Endothelial cell of umbilical vein (primary cell): ENCODE data around the gene CCM2. TPM values are rescaled to one million over a fixed set of nuclear protein-coding genes. Genes with fewer than 3 reads are reported as not detected.

ENCODE experiments used
- BruUV-seq: library from RNA; stranded (reverse); fragments of 400-500 nt; replicated peaks from 2 replicates; lab custom pipeline; 2021; lab: Mats Ljungman, UMichigan
- CTCF ChIA-PET: fragments of 300-600, 350-600 bp; sonication (Branson Sonifier 250); formaldehyde crosslinking; loops from one replicate; lab custom pipeline; 2021; ENCODE audit warnings: antibody characterized with exemption, inconsistent platforms; lab: Charles Lee
- POLR2A ChIA-PET: fragments of 300-600, 350-600 bp; sonication (Branson Sonifier 250); formaldehyde crosslinking; loops from one replicate; lab custom pipeline; 2021; ENCODE audit warnings: antibody characterized with exemption, inconsistent platforms; lab: Charles Lee
- DNase-seq: peaks from one replicate; pipeline ENCODE4 v3.0.0-alpha.2; 2011; ENCODE audit warnings: low read depth, low spot score
- FAIRE-seq: peaks from 2 replicates; lab custom pipeline; 2011; peaks lifted over from hg19 to GRCh38; lab: Jason Lieb, UNC
- H2AFZ ChIP-seq: 2 replicates; pipeline ENCODE4 v1.6.0; 2012; ENCODE audit warnings: low read depth, low read length, control low read depth, inconsistent platforms
- H3K27ac ChIP-seq: 2 replicates; pipeline ENCODE4 v1.5.1; 2011; ENCODE audit warnings: low read depth, mild to moderate bottlenecking, control low read depth, low read length, moderate library complexity; ENCODE audit not compliant: insufficient read depth
- H3K27me3 ChIP-seq, 2 experiments: 2 replicates each; pipeline versions ENCODE4 v1.6.0 to v1.6.1; 2011; ENCODE audit warnings: low read length in 2 of 2, mixed read lengths in 1 of 2; ENCODE audit not compliant: control insufficient read depth in 2 of 2, insufficient read depth in 2 of 2
- H3K36me3 ChIP-seq, 2 experiments: 2 replicates in 1 of 2; 3 replicates in 1 of 2; pipeline ENCODE4 v1.5.1; 2011; ENCODE audit warnings: low read length in 2 of 2, mild to moderate bottlenecking in 1 of 2, moderate library complexity in 1 of 2; ENCODE audit not compliant: control insufficient read depth in 2 of 2, insufficient read depth in 2 of 2; ENCODE audit errors: extremely low read depth in 1 of 2
- H3K4me1 ChIP-seq: 3 replicates; pipeline ENCODE4 v1.5.1; 2011; ENCODE audit warnings: mild to moderate bottlenecking, low read length; ENCODE audit not compliant: control insufficient read depth, insufficient read depth; ENCODE audit errors: extremely low read depth
- H3K4me2 ChIP-seq: 2 replicates; pipeline ENCODE4 v1.6.1; 2011; ENCODE audit warnings: low read length, control low read depth, mixed read lengths; ENCODE audit not compliant: insufficient read depth
- H3K4me3 ChIP-seq, 3 experiments: fragments of 200-600 bp in 1 of 3; sonication (generic), shearing (Covaris generic) in 1 of 3; replicated peaks in 1 of 3; 2 replicates each; pipeline ENCODE4 v1.5.1; 2011 to 2016; ENCODE audit warnings: control low read depth in 3 of 3, low read length in 3 of 3, mild to moderate bottlenecking in 2 of 3, inconsistent platforms in 1 of 3, low read depth in 1 of 3, moderate library complexity in 1 of 3; ENCODE audit not compliant: insufficient read depth in 1 of 3
- H3K79me2 ChIP-seq: 2 replicates; pipeline ENCODE4 v1.6.0; 2012; ENCODE audit warnings: low read length, inconsistent platforms; ENCODE audit not compliant: control insufficient read depth, insufficient read depth
- H3K9ac ChIP-seq: replicated peaks from 2 replicates; pipeline ENCODE3; 2011; ENCODE audit warnings: low read length, control low read depth; ENCODE audit not compliant: insufficient read depth; ENCODE audit errors: extremely low read depth
- H3K9me1 ChIP-seq: replicated peaks from 3 replicates; pipeline ENCODE4 v1.6.0; 2011; ENCODE audit warnings: mild to moderate bottlenecking, low read length; ENCODE audit not compliant: control insufficient read depth, insufficient read depth; ENCODE audit errors: extremely low read depth
- H3K9me3 ChIP-seq: replicated peaks from 2 replicates; pipeline ENCODE4 v1.5.1; 2012; ENCODE audit warnings: low read length, inconsistent platforms; ENCODE audit not compliant: control insufficient read depth, insufficient read depth
- H4K20me1 ChIP-seq: replicated peaks from 2 replicates; pipeline ENCODE3; 2011; ENCODE audit warnings: mild to moderate bottlenecking, low read length; ENCODE audit not compliant: control insufficient read depth, insufficient read depth; ENCODE audit errors: extremely low read depth
- CTCF ChIP-seq, 2 donors: IDR thresholded peaks; 1 replicate in 1 of 2; 2 replicates in 1 of 2; pipeline ENCODE4 v1.5.1; 2011; ENCODE audit warnings: low read length in 2 of 2, mild to moderate bottlenecking in 2 of 2, moderate library complexity in 2 of 2, control low read depth in 1 of 2, inconsistent platforms in 1 of 2, low read depth in 1 of 2; ENCODE audit not compliant: insufficient read depth in 1 of 2; ENCODE audit errors: extremely low read depth in 1 of 2
- EZH2 ChIP-seq: IDR thresholded peaks from 2 replicates; pipeline ENCODE4 v1.6.1; 2012; ENCODE audit warnings: borderline replicate concordance, low read depth, mild to moderate bottlenecking, moderate library complexity, low read length, inconsistent platforms; ENCODE audit not compliant: severe bottlenecking
- FOS ChIP-seq: IDR thresholded peaks from 2 replicates; pipeline ENCODE4 v1.6.1; 2011; ENCODE audit warnings: mild to moderate bottlenecking, low read length, moderate library complexity, borderline replicate concordance; ENCODE audit not compliant: insufficient read depth
- GATA2 ChIP-seq: IDR thresholded peaks from 2 replicates; pipeline ENCODE4 v1.7.0; 2011; ENCODE audit warnings: low read depth, mild to moderate bottlenecking, moderate library complexity, mixed read lengths, low read length; ENCODE audit not compliant: insufficient read length, insufficient read depth
- JUN ChIP-seq: IDR thresholded peaks from 2 replicates; pipeline ENCODE4 v1.6.1; 2011; ENCODE audit warnings: borderline replicate concordance, low read depth; ENCODE audit not compliant: insufficient read length, insufficient read depth
- MAX ChIP-seq: IDR thresholded peaks from 2 replicates; pipeline ENCODE4 v1.6.1; 2011; ENCODE audit not compliant: insufficient read depth, insufficient read length
- MYC ChIP-seq: IDR thresholded peaks from one replicate; pipeline ENCODE4 v1.6.1; 2011; ENCODE audit warnings: mild to moderate bottlenecking, low read depth, low read length
- POLR2A ChIP-seq: IDR thresholded peaks from 2 replicates; pipeline ENCODE4 v1.6.1; 2012; ENCODE audit warnings: low read depth, mild to moderate bottlenecking, control low read depth, low read length
- POLR2AphosphoS5 ChIP-seq: IDR thresholded peaks from 2 replicates; pipeline ENCODE4 v1.6.1; 2012; ENCODE audit warnings: low read depth, mild to moderate bottlenecking, control low read depth, low read length, moderate library complexity; ENCODE audit not compliant: insufficient read depth
- dilution Hi-C: fragments of 300-500 bp; cut with MboI; formaldehyde crosslinking; loops from one replicate; pipeline ENCODE4 v1.15.0; 2019; ENCODE audit warnings: low sequenced_read_pairs; ENCODE audit not compliant: extremely low pct_ligation_motif_present
- intact Hi-C: fragments of 100-400 bp; cut with micrococcal nuclease; formaldehyde crosslinking; loops from one replicate; pipeline ENCODE4 v1.10.0; 2022
- polyA plus RNA-seq, 4 experiments: library from polyadenylated mRNA; depleted of rRNA in 3 of 4; stranded (reverse) in 3 of 4; unstranded in 1 of 4; fragments of >200 nt; gene quantifications; 2 replicates each; pipeline versions ENCODE4 v1.2.1 to v1.2.3, GENCODE V29; 2011 to 2012; ENCODE audit warnings: missing spikeins in 1 of 4
- total RNA-seq: library from RNA; stranded (reverse); gene quantifications from 2 replicates; pipeline ENCODE4 v1.2.3, GENCODE V29; 2021

Gene CCM2
- total and polyA plus RNA-seq, 2 donors (not counting 3 experiments of a cell fraction or from before 2014, with no cell fraction given): 66.1 to 70.4 TPM

GRCh38 chr7:45078125-45078681 is 78.2 kb downstream of the CCM2 start:
- Histone ChIP-seq H3K4me2 (no peak overlapping the region), H3K27me3 (no peaks in the 10 kb centered on the region), H3K4me1 (no peaks in the 10 kb centered on the region), H3K36me3 (peaks cover 4 to 33% of the 10 kb centered on the region in 2 experiments), H4K20me1 (no peaks in the 10 kb centered on the region), H3K9ac (no peak overlapping the region), H2AFZ (no peak overlapping the region), H3K79me2 (no peaks in the 10 kb centered on the region), H3K4me3 (no peak overlapping the region), H3K9me1 (no peaks in the 10 kb centered on the region), H3K9me3 (no peaks in the 10 kb centered on the region), H3K27ac (no peak overlapping the region)
- ChIA-PET POLR2A (no interaction called here), CTCF (no interaction called here)
- intact Hi-C loops: loop anchor here (5.0 kb wide), 1 partner anchor 106 kb away; no protein-coding TSS in a partner anchor
- no peak for DNase-seq
- TF ChIP-seq MAX: no peak
- no peak for TF ChIP-seq GATA2
- no TSS peak for BruUV-seq
- no peak for FAIRE-seq
- dilution Hi-C loops: no loop called here

- no peaks in the 10 kb centered on the region for H3K4me1 ChIP-seq
- TF ChIP-seq POLR2A (no peak), MYC (no peak), JUN (no peak), MAX (no peak), FOS (no peak), GATA2 (no peak), EZH2 (no peak), CTCF (IDR thresholded peaks at IDR 0.05; ENCODE audit: extremely low read depth in 1 of 2, insufficient read depth in 1 of 2, low read depth in 1 of 2, low read length in 2 of 2) (no peak), POLR2AphosphoS5 (no peak)
- no peak overlapping the region for H2AFZ ChIP-seq
- no peak overlapping the region for H3K9ac ChIP-seq
- peaks cover 0 to 11% of the 10 kb centered on the region in 2 experiments for H3K36me3 ChIP-seq
- H3K4me2 ChIP-seq: no peak overlapping the region
- intact Hi-C loops: no loop called here
- dilution Hi-C loops: no loop called here
- H3K79me2 ChIP-seq: no peaks in the 10 kb centered on the region
- DNase-seq (no peak), FAIRE-seq (no peak)
- no peaks in the 10 kb centered on the region for H4K20me1 ChIP-seq
- H3K9me1 ChIP-seq: no peaks in the 10 kb centered on the region
- no peak overlapping the region for H3K4me3 ChIP-seq
- no peaks in the 10 kb centered on the region for H3K9me3 ChIP-seq
- no peaks in the 10 kb centered on the region for H3K27me3 ChIP-seq
- BruUV-seq: no TSS peak
- ChIA-PET CTCF (interaction anchor here (0.8 kb wide), 1 partner anchor 106 kb away, joined by 3 read pairs; no protein-coding TSS in a partner anchor), POLR2A (no interaction called here)
- no peak overlapping the region for H3K27ac ChIP-seq
Observed at GRCh38 chr7:45080265-45080957, 80.4 kb downstream of the CCM2 start.
